ENCODE data around the gene EMP2.
"Not testable (repeated sequence)": the region's sequence is repeated elsewhere in the genome, so short reads cannot be mapped to it uniquely, and the experiment has no call there.

Gene EMP2

GRCh38 chr16:10579965-10580882, at the start of gene EMP2:
TSS of gene EMP2 (minus strand) at chr16:10580598. CDS start at chr16:10547617, 32,981 bp downstream.
- in situ Hi-C loops (cut with MboI; ENCODE audit: low sequenced_read_pairs) = no loop called here

GRCh38 chr16:10629592-10629963, 49.2 kb upstream of the EMP2 start:
- in situ Hi-C loops (cut with MboI; ENCODE audit: low sequenced_read_pairs) = no loop called here

GRCh38 chr16:10625595-10626357, 45.4 kb upstream of the EMP2 start:
- in situ Hi-C loops (cut with MboI; ENCODE audit: low sequenced_read_pairs) = no loop called here

- in situ Hi-C loops (cut with MboI; ENCODE audit: low sequenced_read_pairs) = no loop called here
Measured at GRCh38 chr16:10624527-10624926, 44.1 kb upstream of the EMP2 start.

- in situ Hi-C loops (cut with MboI; ENCODE audit: low sequenced_read_pairs) = no loop called here
Measured at GRCh38 chr16:10623059-10623458, 42.7 kb upstream of the EMP2 start.

GRCh38 chr16:10622036-10622921, 41.9 kb upstream of the EMP2 start:
- in situ Hi-C loops (cut with MboI; ENCODE audit: low sequenced_read_pairs) = no loop called here

- in situ Hi-C loops (cut with MboI; ENCODE audit: low sequenced_read_pairs) = not testable (repeated sequence)
Measured at GRCh38 chr16:10621216-10621949, 41.0 kb upstream of the EMP2 start.

- in situ Hi-C loops (cut with MboI; ENCODE audit: low sequenced_read_pairs) = no loop called here
Measured at GRCh38 chr16:10620120-10620519, 39.7 kb upstream of the EMP2 start.

GRCh38 chr16:10619271-10619849, 39.0 kb upstream of the EMP2 start:
- in situ Hi-C loops (cut with MboI; ENCODE audit: low sequenced_read_pairs) = no loop called here

- in situ Hi-C loops (cut with MboI; ENCODE audit: low sequenced_read_pairs) = no loop called here
Measured at GRCh38 chr16:10618710-10619209, 38.4 kb upstream of the EMP2 start.

- in situ Hi-C loops (cut with MboI; ENCODE audit: low sequenced_read_pairs) = no loop called here
Measured at GRCh38 chr16:10617662-10618420, 37.4 kb upstream of the EMP2 start.

GRCh38 chr16:10616756-10617640, 36.6 kb upstream of the EMP2 start:
- in situ Hi-C loops (cut with MboI; ENCODE audit: low sequenced_read_pairs) = no loop called here

GRCh38 chr16:10616419-10616755, 36.0 kb upstream of the EMP2 start:
- in situ Hi-C loops (cut with MboI; ENCODE audit: low sequenced_read_pairs) = no loop called here

- in situ Hi-C loops (cut with MboI; ENCODE audit: low sequenced_read_pairs) = no loop called here
Measured at GRCh38 chr16:10614685-10615084, 34.3 kb upstream of the EMP2 start.

GRCh38 chr16:10613785-10614485, 33.5 kb upstream of the EMP2 start:
- in situ Hi-C loops (cut with MboI; ENCODE audit: low sequenced_read_pairs) = no loop called here

GRCh38 chr16:10612649-10613179, 32.3 kb upstream of the EMP2 start:
- in situ Hi-C loops (cut with MboI; ENCODE audit: low sequenced_read_pairs) = no loop called here

GRCh38 chr16:10611825-10612342, 31.5 kb upstream of the EMP2 start:
- in situ Hi-C loops (cut with MboI; ENCODE audit: low sequenced_read_pairs) = no loop called here
